Vagina (tissue), 2 donors: Measurements from ENCODE around the gene FAM53A.

Source experiments
- CTCF ChIP-seq, 3 experiments: fragments of 450-650 bp in 2 of 3; fragments of 200-600 bp in 1 of 3; sonication (generic) in 1 of 3; IDR thresholded peaks; one replicate each; pipeline ENCODE4 v1.5.1; 2017 to 2019; ENCODE audit warnings: antibody characterized with exemption in 3 of 3, mild to moderate bottlenecking in 2 of 3, moderate library complexity in 2 of 3
- POLR2AphosphoS5 ChIP-seq, 2 donors: sonication (generic); formaldehyde crosslinking; IDR thresholded peaks; one replicate each; pipeline ENCODE4 v1.9.0; 2017; ENCODE audit warnings: antibody characterized with exemption in 2 of 2, mild to moderate bottlenecking in 2 of 2, low read depth in 1 of 2; ENCODE audit not compliant: insufficient read depth in 1 of 2

GRCh38 chr4:1684506-1685234 is 557 bp upstream of the FAM53A start:
- TF ChIP-seq POLR2AphosphoS5 (IDR thresholded peaks at IDR 0.05; ENCODE audit: insufficient read depth in 1 of 2, low read depth in 1 of 2), result no peak
- TF ChIP-seq CTCF (IDR thresholded peaks at IDR 0.05), result no peak
